ENCODE data around the gene NELL1.
"Not testable (repeated sequence)": the region's sequence is repeated elsewhere in the genome, so short reads cannot be mapped to it uniquely, and the experiment has no call there.

NELL1 gene

DNA sequence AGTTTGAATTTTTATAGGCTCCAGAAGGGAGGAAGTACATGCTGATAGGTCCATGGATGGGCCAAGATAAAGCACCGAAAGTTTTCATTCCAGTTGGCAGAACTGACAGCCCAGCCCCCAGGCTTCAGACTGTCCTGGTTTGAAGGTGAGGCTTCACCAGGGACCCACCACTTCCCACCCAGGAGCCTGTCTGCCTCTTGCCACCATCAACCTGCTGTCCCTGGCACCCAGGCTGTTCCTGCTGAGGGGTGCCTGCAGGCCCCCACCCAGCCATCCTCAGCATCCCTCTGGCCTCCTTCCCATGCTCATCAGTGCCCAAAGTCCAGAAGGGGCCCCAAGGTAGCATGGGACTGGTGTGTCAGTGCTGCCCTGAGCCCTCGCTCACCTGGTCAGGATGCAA is 463.9 kb downstream of the NELL1 start:
- Mint-ChIP-seq H3K27me3 (ENCODE audit: low read depth, poor library complexity) (no peaks in the 10 kb centered on the region), H3K9me3 (no peaks in the 10 kb centered on the region), H3K27ac (no peak overlapping the region), H3K4me3 (no peak overlapping the region), H3K36me3 (ENCODE audit: low read depth) (no peaks in the 10 kb centered on the region), H3K4me1 (no peaks in the 10 kb centered on the region)
- TF ChIP-seq, protein P1, sequence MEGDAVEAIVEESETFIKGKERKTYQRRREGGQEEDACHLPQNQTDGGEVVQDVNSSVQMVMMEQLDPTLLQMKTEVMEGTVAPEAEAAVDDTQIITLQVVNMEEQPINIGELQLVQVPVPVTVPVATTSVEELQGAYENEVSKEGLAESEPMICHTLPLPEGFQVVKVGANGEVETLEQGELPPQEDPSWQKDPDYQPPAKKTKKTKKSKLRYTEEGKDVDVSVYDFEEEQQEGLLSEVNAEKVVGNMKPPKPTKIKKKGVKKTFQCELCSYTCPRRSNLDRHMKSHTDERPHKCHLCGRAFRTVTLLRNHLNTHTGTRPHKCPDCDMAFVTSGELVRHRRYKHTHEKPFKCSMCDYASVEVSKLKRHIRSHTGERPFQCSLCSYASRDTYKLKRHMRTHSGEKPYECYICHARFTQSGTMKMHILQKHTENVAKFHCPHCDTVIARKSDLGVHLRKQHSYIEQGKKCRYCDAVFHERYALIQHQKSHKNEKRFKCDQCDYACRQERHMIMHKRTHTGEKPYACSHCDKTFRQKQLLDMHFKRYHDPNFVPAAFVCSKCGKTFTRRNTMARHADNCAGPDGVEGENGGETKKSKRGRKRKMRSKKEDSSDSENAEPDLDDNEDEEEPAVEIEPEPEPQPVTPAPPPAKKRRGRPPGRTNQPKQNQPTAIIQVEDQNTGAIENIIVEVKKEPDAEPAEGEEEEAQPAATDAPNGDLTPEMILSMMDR (IDR thresholded peaks at IDR 0.05): no peak
- no peak for DNase-seq

DNA sequence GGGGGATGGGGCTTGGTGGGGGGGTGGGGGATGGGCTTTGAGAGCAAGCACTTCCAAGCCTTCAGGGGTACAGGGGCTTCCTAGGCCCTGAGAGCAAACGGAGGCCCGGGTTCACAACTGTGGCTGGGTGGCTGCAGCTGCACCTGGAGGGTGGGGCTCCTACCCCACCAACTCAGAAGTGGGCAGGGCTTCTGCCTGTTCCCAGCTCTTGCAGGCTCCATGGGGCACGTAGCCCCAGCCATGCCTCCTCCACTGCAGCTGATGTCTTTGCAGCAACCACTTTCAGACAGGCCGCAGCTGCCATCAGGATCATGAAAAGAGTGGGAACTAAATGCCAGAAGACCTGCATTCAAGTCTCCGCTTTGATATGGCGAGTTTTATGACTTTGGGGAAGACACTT is 464.3 kb downstream of the NELL1 start:
- TF ChIP-seq, protein P1 (IDR thresholded peaks at IDR 0.05): no peak
- Mint-ChIP-seq H3K27me3 (ENCODE audit: low read depth, poor library complexity) (no peaks in the 10 kb centered on the region), H3K4me1 (no peaks in the 10 kb centered on the region), H3K27ac (no peak overlapping the region), H3K9me3 (no peaks in the 10 kb centered on the region), H3K4me3 (no peak overlapping the region), H3K36me3 (ENCODE audit: low read depth) (no peaks in the 10 kb centered on the region)
- DNase-seq: no peak

DNA sequence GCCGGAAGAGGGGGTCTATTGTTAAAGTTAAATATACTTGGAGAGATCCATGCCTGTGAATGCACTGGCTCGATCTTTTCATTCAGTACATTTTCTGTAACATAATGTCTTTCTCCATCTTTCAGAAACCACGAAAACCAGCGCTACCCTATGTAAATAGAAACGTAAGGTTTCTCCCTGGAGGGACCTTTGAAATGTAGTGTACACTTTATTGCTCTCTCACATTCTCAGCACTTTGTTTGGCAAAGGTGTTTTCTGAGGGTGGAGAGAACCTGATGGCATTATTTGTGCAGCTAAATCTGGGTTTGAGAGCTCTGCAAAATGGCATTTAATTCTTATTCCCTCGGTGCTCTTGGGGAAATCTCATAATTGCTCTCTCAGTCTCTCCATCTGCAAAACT is 468.4 kb downstream of the NELL1 start:
- H3K27me3 Mint-ChIP-seq (ENCODE audit: low read depth, poor library complexity): no peaks in the 10 kb centered on the region
- H3K27ac Mint-ChIP-seq: no peak overlapping the region
- H3K36me3 Mint-ChIP-seq (ENCODE audit: low read depth): no peaks in the 10 kb centered on the region
- TF ChIP-seq, protein P1 (IDR thresholded peaks at IDR 0.05): no peak
- H3K9me3 Mint-ChIP-seq: no peaks in the 10 kb centered on the region
- H3K4me1 Mint-ChIP-seq: no peaks in the 10 kb centered on the region
- no peak for DNase-seq
- H3K4me3 Mint-ChIP-seq: no peak overlapping the region

DNA sequence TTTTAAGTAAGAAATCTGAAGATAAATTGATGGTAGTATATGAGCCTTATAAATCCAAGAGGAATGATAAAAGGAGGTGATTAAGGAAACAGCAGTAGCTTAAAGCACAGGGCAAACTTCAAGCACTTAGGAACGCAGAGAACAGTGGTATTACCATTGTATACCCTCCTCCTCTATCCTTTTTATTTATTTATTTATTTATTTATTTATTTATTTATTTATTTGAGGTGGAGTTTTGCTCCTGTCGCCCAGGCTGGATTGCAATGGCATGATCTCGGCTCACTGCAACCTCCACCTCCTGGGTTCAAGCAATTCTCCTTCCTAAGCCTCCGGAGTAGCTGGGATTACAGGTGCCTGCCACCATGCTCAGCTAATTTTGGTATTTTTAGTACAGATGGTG is 472.2 kb downstream of the NELL1 start:
- not testable (repeated sequence) for H3K36me3 Mint-ChIP-seq (ENCODE audit: low read depth); H3K27ac Mint-ChIP-seq; H3K27me3 Mint-ChIP-seq (ENCODE audit: low read depth, poor library complexity); DNase-seq; H3K4me3 Mint-ChIP-seq; H3K9me3 Mint-ChIP-seq
- H3K4me1 Mint-ChIP-seq: peaks cover 20% of the 10 kb centered on the region

DNA sequence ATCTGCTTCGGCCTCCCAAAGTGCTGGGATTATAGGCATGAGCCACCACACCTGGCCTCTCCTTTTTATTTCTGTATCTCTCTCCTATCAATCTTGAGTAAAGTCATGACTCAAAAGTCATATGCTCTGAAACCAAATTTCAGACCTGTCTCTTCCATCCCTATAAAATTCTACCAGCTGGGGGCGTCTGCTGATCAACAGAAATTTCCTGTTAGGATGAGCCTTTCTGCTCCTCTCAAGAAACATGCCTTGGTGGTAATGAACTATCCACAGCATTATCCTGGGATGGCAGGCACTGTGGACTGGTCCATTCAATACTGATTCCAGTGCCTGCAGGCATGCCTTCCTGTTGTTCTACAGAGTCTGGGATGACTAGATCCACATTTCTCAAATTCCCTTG is 472.6 kb downstream of the NELL1 start:
- no peaks in the 10 kb centered on the region for H3K9me3 Mint-ChIP-seq
- no peak overlapping the region for H3K4me3 Mint-ChIP-seq
- no peak for DNase-seq
- TF ChIP-seq, protein P1 (IDR thresholded peaks at IDR 0.05): peak; percentile 30
- H3K4me1 Mint-ChIP-seq: peaks cover 24% of the 10 kb centered on the region
- no peaks in the 10 kb centered on the region for H3K36me3 Mint-ChIP-seq (ENCODE audit: low read depth)
- H3K27me3 Mint-ChIP-seq (ENCODE audit: low read depth, poor library complexity): no peaks in the 10 kb centered on the region
- H3K27ac Mint-ChIP-seq: no peak overlapping the region

DNA sequence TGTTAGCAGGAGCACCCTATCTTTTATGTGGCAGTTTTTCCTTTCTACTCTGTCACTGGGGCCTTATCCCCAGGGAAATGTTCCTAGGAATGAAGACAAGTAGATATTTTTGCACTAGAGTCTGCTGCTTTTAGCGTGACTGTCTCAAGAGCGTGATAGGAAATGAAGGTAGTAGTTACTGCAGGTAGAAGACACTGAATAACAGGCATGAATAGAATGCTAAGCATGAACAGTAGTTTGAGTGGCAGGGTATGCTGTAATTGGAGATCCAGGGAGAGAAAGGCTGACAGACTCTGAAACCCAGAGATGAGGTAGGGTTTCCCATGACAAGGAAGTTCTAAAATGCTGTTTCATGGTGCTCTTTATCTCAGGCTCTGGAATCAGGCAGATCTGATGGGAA is 475.1 kb downstream of the NELL1 start:
- no peak for DNase-seq
- no peak overlapping the region for H3K4me3 Mint-ChIP-seq
- H3K4me1 Mint-ChIP-seq: peaks cover 41% of the 10 kb centered on the region
- peaks cover 5% of the 10 kb centered on the region for H3K9me3 Mint-ChIP-seq
- no peak overlapping the region for H3K27ac Mint-ChIP-seq
- peaks cover 3% of the 10 kb centered on the region for H3K27me3 Mint-ChIP-seq (ENCODE audit: low read depth, poor library complexity)
- H3K36me3 Mint-ChIP-seq (ENCODE audit: low read depth): peaks cover under 1% of the 10 kb centered on the region
- TF ChIP-seq, protein P1 (IDR thresholded peaks at IDR 0.05): no peak
